HL-60 (cell line): Measurements from ENCODE around the gene RANBP3.

ENCODE experiments used
- POLR2AphosphoS5 ChIP-seq: IDR thresholded peaks from 2 replicates; pipeline ENCODE4 v1.6.1; 2012; ENCODE audit warnings: low read depth
- REST ChIP-seq: IDR thresholded peaks from 2 replicates; pipeline ENCODE4 v1.6.1; 2012; ENCODE audit warnings: low read depth; ENCODE audit not compliant: insufficient replicate concordance

- TF ChIP-seq POLR2AphosphoS5 (no peak), REST (no peak)
These were observed 55.8 kb downstream of the RANBP3 start for GRCh38 chr19:5922161-5922545.
